K562 (cell line): Measurements from ENCODE around the gene YPEL3. TPM values are rescaled to one million over a fixed set of nuclear protein-coding genes. Genes with fewer than 3 reads are reported as not detected.
A peak's percentile ranks its signal among the peaks of the same experiment; 100 is the strongest.

Experiments used
- CBFB ChIP-seq: sonication (generic); formaldehyde crosslinking; IDR thresholded peaks from 2 replicates; pipeline ENCODE4 v1.4.0; 2020; ENCODE audit warnings: mild to moderate bottlenecking, missing genetic modification reagents
- E2F6 ChIP-seq, 2 experiments: IDR thresholded peaks; 2 replicates each; pipeline ENCODE4 v1.6.1; 2011; ENCODE audit warnings: borderline replicate concordance in 1 of 2, control low read depth in 1 of 2, low read depth in 1 of 2, low read length in 1 of 2, mild to moderate bottlenecking in 1 of 2, mixed read lengths in 1 of 2, moderate library complexity in 1 of 2; ENCODE audit not compliant: insufficient read depth in 1 of 2, insufficient read length in 1 of 2, poor library complexity in 1 of 2, severe bottlenecking in 1 of 2; ENCODE audit errors: extremely low read depth in 1 of 2
- ERF ChIP-seq: fragments of 450-650 bp; formaldehyde crosslinking; IDR thresholded peaks from 2 replicates; pipeline ENCODE4 v1.4.0; 2020; ENCODE audit warnings: mild to moderate bottlenecking, mixed read lengths
- FOXK2 ChIP-seq, 2 experiments: fragments of 450-650 bp; IDR thresholded peaks in 1 of 2; conservative IDR thresholded peaks in 1 of 2; 2 replicates each; pipeline ENCODE4 v1.6.1; 2016; ENCODE audit warnings: low read depth in 2 of 2, mild to moderate bottlenecking in 1 of 2
- HNRNPUL1 ChIP-seq: fragments of 200-400 bp; formaldehyde crosslinking; IDR thresholded peaks from 2 replicates; pipeline ENCODE4 v1.6.1; 2017; ENCODE audit warnings: low read length
- TFAM ChIP-seq: fragments of 250-450 bp; sonication (Bioruptor Pico); conservative IDR thresholded peaks from 2 replicates; pipeline ENCODE4 v1.5.0; 2021; ENCODE audit warnings: mild to moderate bottlenecking, moderate library complexity
- ZNF217 ChIP-seq: sonication (generic); formaldehyde crosslinking; IDR thresholded peaks from 2 replicates; pipeline ENCODE4 v1.8.0; 2022; ENCODE audit warnings: mild to moderate bottlenecking, missing genetic modification reagents
- ZNF253 ChIP-seq: fragments of 250-450 bp; sonication (Bioruptor Pico); conservative IDR thresholded peaks from 2 replicates; pipeline ENCODE4 v1.6.1; 2021; ENCODE audit warnings: mild to moderate bottlenecking
- ZNF445 ChIP-seq: fragments of 250-450 bp; sonication (Bioruptor Pico); IDR thresholded peaks from 2 replicates; pipeline ENCODE4 v1.4.0; 2020; ENCODE audit warnings: low read depth, mild to moderate bottlenecking, moderate library complexity
- ZNF778 ChIP-seq: fragments of 450-650 bp; formaldehyde crosslinking; IDR thresholded peaks from 2 replicates; pipeline ENCODE4 v1.4.0; 2020; ENCODE audit warnings: mild to moderate bottlenecking, moderate library complexity
- polyA plus RNA-seq, 8 experiments: library from polyadenylated mRNA; depleted of rRNA in 4 of 8; stranded (reverse) in 5 of 8; unstranded in 3 of 8; fragments of >200 nt; fragmentation: Nextera tagmentation in 2 of 8; fragmentation: Illumina TruSeq in 1 of 8; extraction: Ambion mirVana in 2 of 8; extraction: Trizol in 1 of 8; gene quantifications; 2 replicates each; pipeline versions ENCODE4 v1.2.1 to v1.2.3, GENCODE V29; 2011 to 2014; ENCODE audit warnings: inconsistent platforms in 1 of 8, missing spikeins in 1 of 8
- total RNA-seq, 7 experiments: library from RNA; depleted of rRNA in 6 of 7; stranded (reverse); fragments of >200 nt in 6 of 7; fragmentation: Illumina TruSeq in 2 of 7; extraction: Trizol in 2 of 7; gene quantifications; 2 replicates each; pipeline versions ENCODE4 v1.2.1 to v1.2.3, GENCODE V29; 2011 to 2021; ENCODE audit warnings: low replicate concordance in 1 of 7
- TF ChIP-seq, protein P1 (sequence below): sonication (generic); formaldehyde crosslinking; IDR thresholded peaks from 2 replicates; pipeline ENCODE4 v1.8.0; 2022; ENCODE audit warnings: missing genetic modification reagents, mild to moderate bottlenecking, moderate library complexity, borderline replicate concordance
- TF ChIP-seq, protein P2 (sequence below): sonication (generic); formaldehyde crosslinking; IDR thresholded peaks from 2 replicates; pipeline ENCODE4 v1.8.0; 2023; ENCODE audit warnings: mild to moderate bottlenecking, missing genetic modification reagents

YPEL3 gene
- total and polyA plus RNA-seq, 9 of the 15 experiments (the other 6 are each of a cell fraction or from before 2014, with no cell fraction given): 0.41 to 15.0 (median 2.9) TPM

- peak; percentile 82; the same call in 1 of the 2 replicates for TF ChIP-seq ERF (CRISPR knock-in tag)
- TF ChIP-seq ZNF445 (CRISPR knock-in tag): no peak
- TF ChIP-seq FOXK2 (conservative IDR thresholded peaks at IDR 0.05 in 1 of 2, IDR thresholded peaks at IDR 0.05 in 1 of 2; ENCODE audit: low read depth in 2 of 2): peak in 1 of 2 experiments; percentile 55; a peak in 2 of 4 replicates
- TF ChIP-seq HNRNPUL1: no peak
- TF ChIP-seq, protein P1, sequence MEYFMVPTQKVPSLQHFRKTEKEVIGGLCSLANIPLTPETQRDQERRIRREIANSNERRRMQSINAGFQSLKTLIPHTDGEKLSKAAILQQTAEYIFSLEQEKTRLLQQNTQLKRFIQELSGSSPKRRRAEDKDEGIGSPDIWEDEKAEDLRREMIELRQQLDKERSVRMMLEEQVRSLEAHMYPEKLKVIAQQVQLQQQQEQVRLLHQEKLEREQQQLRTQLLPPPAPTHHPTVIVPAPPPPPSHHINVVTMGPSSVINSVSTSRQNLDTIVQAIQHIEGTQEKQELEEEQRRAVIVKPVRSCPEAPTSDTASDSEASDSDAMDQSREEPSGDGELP: peak; percentile 94
- TF ChIP-seq CBFB (CRISPR knock-in tag): no peak
- no peak for TF ChIP-seq ZNF253 (CRISPR knock-in tag)
- TF ChIP-seq ZNF778 (CRISPR knock-in tag): no peak
- TF ChIP-seq, protein P2, sequence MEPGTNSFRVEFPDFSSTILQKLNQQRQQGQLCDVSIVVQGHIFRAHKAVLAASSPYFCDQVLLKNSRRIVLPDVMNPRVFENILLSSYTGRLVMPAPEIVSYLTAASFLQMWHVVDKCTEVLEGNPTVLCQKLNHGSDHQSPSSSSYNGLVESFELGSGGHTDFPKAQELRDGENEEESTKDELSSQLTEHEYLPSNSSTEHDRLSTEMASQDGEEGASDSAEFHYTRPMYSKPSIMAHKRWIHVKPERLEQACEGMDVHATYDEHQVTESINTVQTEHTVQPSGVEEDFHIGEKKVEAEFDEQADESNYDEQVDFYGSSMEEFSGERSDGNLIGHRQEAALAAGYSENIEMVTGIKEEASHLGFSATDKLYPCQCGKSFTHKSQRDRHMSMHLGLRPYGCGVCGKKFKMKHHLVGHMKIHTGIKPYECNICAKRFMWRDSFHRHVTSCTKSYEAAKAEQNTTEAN: no peak
- TF ChIP-seq E2F6 (IDR thresholded peaks at IDR 0.05; ENCODE audit: borderline replicate concordance in 1 of 2, extremely low read depth in 1 of 2, insufficient read depth in 1 of 2, insufficient read length in 1 of 2, low read depth in 1 of 2, low read length in 1 of 2, poor library complexity in 1 of 2, severe bottlenecking in 1 of 2): peak in 1 of 2 experiments; percentile 89
- no peak for TF ChIP-seq ZNF217
- TF ChIP-seq TFAM (CRISPR knock-in tag): no peak
These were observed at the start of gene YPEL3 (continued) for GRCh38 chr16:30096105-30096861.
